ENCODE data around the gene P2RY6.
A peak's percentile ranks its signal among the peaks of the same experiment; 100 is the strongest.

Gene P2RY6

GRCh38 chr11:73287400-73288101 is 15.4 kb downstream of the P2RY6 start:
- no peak overlapping the region for H3K4me3 Mint-ChIP-seq

GRCh38 chr11:73288192-73288872 is 16.2 kb downstream of the P2RY6 start:
- Mint-ChIP-seq H3K27ac (peak overlapping the region; percentile 87), H3K9me3 (no peaks in the 10 kb centered on the region), H3K27me3 (peaks cover 5 to 6% of the 10 kb centered on the region in 2 donors), H3K4me3 (peak overlapping the region; percentile 23 to 54), H3K36me3 (no peaks in the 10 kb centered on the region), H3K4me1 (peaks cover 36 to 44% of the 10 kb centered on the region in 2 donors)
- DNase-seq (peak; percentile 43), ATAC-seq (replicated peaks) (peak; percentile 33 to 41)

More at GRCh38 chr11:73287400-73288101, 15.4 kb downstream of the P2RY6 start:
- Mint-ChIP-seq H3K4me1 (peaks cover 37 to 45% of the 10 kb centered on the region in 2 donors), H3K9me3 (no peaks in the 10 kb centered on the region), H3K36me3 (no peaks in the 10 kb centered on the region), H3K27ac (peak overlapping the region; percentile 87), H3K27me3 (peaks cover 0 to 6% of the 10 kb centered on the region in 2 donors)
- DNase-seq: no peak
- ATAC-seq (replicated peaks): no peak

GRCh38 chr11:73288873-73289707 is 17.0 kb downstream of the P2RY6 start:
- Mint-ChIP-seq H3K4me3 (peak overlapping the region; percentile 23 to 54), H3K9me3 (no peaks in the 10 kb centered on the region), H3K4me1 (peaks cover 36 to 44% of the 10 kb centered on the region in 2 donors), H3K27me3 (peaks cover 7 to 9% of the 10 kb centered on the region in 2 donors), H3K36me3 (no peaks in the 10 kb centered on the region), H3K27ac (peak overlapping the region; percentile 87)
- peak; percentile 93 for DNase-seq
- ATAC-seq (replicated peaks): peak; percentile 92

- no peak for DNase-seq
- no peak overlapping the region for H3K27ac Mint-ChIP-seq
- H3K4me1 Mint-ChIP-seq: peaks cover 40 to 48% of the 10 kb centered on the region in 2 donors
- H3K4me3 Mint-ChIP-seq: no peak overlapping the region
- ATAC-seq (replicated peaks): no peak
- peaks cover 11 to 12% of the 10 kb centered on the region in 2 donors for H3K27me3 Mint-ChIP-seq
- H3K9me3 Mint-ChIP-seq: no peaks in the 10 kb centered on the region
- H3K36me3 Mint-ChIP-seq: no peaks in the 10 kb centered on the region
Measured at GRCh38 chr11:73290536-73290935, 18.4 kb downstream of the P2RY6 start.

- DNase-seq (no peak), ATAC-seq (replicated peaks) (no peak)
- no peak overlapping the region for H3K27ac Mint-ChIP-seq
- no peaks in the 10 kb centered on the region for H3K36me3 Mint-ChIP-seq
- H3K27me3 Mint-ChIP-seq: peaks cover 11 to 12% of the 10 kb centered on the region in 2 donors
- no peak overlapping the region for H3K4me3 Mint-ChIP-seq
- H3K4me1 Mint-ChIP-seq: peaks cover 42 to 53% of the 10 kb centered on the region in 2 donors
- H3K9me3 Mint-ChIP-seq: no peaks in the 10 kb centered on the region
Measured at GRCh38 chr11:73291196-73291595, 19.1 kb downstream of the P2RY6 start.

GRCh38 chr11:73291781-73292524 is 19.8 kb downstream of the P2RY6 start:
- Mint-ChIP-seq H3K27me3 (peaks cover 11 to 16% of the 10 kb centered on the region in 2 donors), H3K4me1 (peaks cover 38 to 53% of the 10 kb centered on the region in 2 donors), H3K9me3 (no peaks in the 10 kb centered on the region), H3K27ac (peak overlapping the region; percentile 45), H3K4me3 (no peak overlapping the region), H3K36me3 (no peaks in the 10 kb centered on the region)
- DNase-seq: no peak
- no peak for ATAC-seq (replicated peaks)

GRCh38 chr11:73292525-73292894 is 20.4 kb downstream of the P2RY6 start:
- ATAC-seq (replicated peaks) (no peak), DNase-seq (no peak)
- Mint-ChIP-seq H3K36me3 (no peaks in the 10 kb centered on the region), H3K27me3 (peaks cover 12 to 19% of the 10 kb centered on the region in 2 donors), H3K27ac (no peak overlapping the region), H3K4me3 (no peak overlapping the region), H3K9me3 (no peaks in the 10 kb centered on the region), H3K4me1 (peaks cover 33 to 47% of the 10 kb centered on the region in 2 donors)

- Mint-ChIP-seq H3K27ac (no peak overlapping the region), H3K4me1 (peaks cover 25 to 38% of the 10 kb centered on the region in 2 donors), H3K4me3 (no peak overlapping the region), H3K36me3 (no peaks in the 10 kb centered on the region), H3K27me3 (peaks cover 20 to 27% of the 10 kb centered on the region in 2 donors), H3K9me3 (no peaks in the 10 kb centered on the region)
- ATAC-seq (replicated peaks): no peak
- no peak for DNase-seq
Measured at GRCh38 chr11:73293356-73293936, 21.3 kb downstream of the P2RY6 start.

GRCh38 chr11:73294604-73295003 is 22.5 kb downstream of the P2RY6 start:
- Mint-ChIP-seq H3K27me3 (peaks cover 20 to 27% of the 10 kb centered on the region in 2 donors), H3K27ac (no peak overlapping the region), H3K4me1 (peaks cover 15 to 26% of the 10 kb centered on the region in 2 donors), H3K4me3 (no peak overlapping the region), H3K9me3 (no peaks in the 10 kb centered on the region), H3K36me3 (no peaks in the 10 kb centered on the region)
- DNase-seq (no peak), ATAC-seq (replicated peaks) (no peak)

- no peak overlapping the region for H3K27ac Mint-ChIP-seq
- H3K4me1 Mint-ChIP-seq: peaks cover 10 to 18% of the 10 kb centered on the region in 2 donors
- peak; percentile 92 to 96 for ATAC-seq (replicated peaks)
Measured at GRCh38 chr11:73295241-73295995, 23.3 kb downstream of the P2RY6 start.

GRCh38 chr11:73295996-73296318 is 23.8 kb downstream of the P2RY6 start:
- Mint-ChIP-seq H3K4me3 (no peak overlapping the region), H3K27me3 (peaks cover 27 to 28% of the 10 kb centered on the region in 2 donors), H3K4me1 (peaks cover 7 to 14% of the 10 kb centered on the region in 2 donors), H3K36me3 (no peaks in the 10 kb centered on the region), H3K9me3 (no peaks in the 10 kb centered on the region), H3K27ac (no peak overlapping the region)
- DNase-seq (no peak), ATAC-seq (replicated peaks) (no peak)

More at GRCh38 chr11:73295241-73295995, 23.3 kb downstream of the P2RY6 start:
- no peaks in the 10 kb centered on the region for H3K36me3 Mint-ChIP-seq
- H3K4me3 Mint-ChIP-seq: no peak overlapping the region
- peaks cover 23 to 27% of the 10 kb centered on the region in 2 donors for H3K27me3 Mint-ChIP-seq
- DNase-seq: peak; percentile 74
- no peaks in the 10 kb centered on the region for H3K9me3 Mint-ChIP-seq

- no peak overlapping the region for H3K27ac Mint-ChIP-seq
- H3K27me3 Mint-ChIP-seq: peaks cover 27 to 28% of the 10 kb centered on the region in 2 donors
- no peak overlapping the region for H3K4me3 Mint-ChIP-seq
- no peaks in the 10 kb centered on the region for H3K9me3 Mint-ChIP-seq
- H3K4me1 Mint-ChIP-seq: peaks cover 7 to 14% of the 10 kb centered on the region in 2 donors
- H3K36me3 Mint-ChIP-seq: no peaks in the 10 kb centered on the region
- DNase-seq (no peak), ATAC-seq (replicated peaks) (no peak)
Measured at GRCh38 chr11:73296501-73297230, 24.5 kb downstream of the P2RY6 start.

Measured in stimulated activated naive B cell treated with anti-CD40 and anti-IgM and Interleukin-4, amounts not matched to agents 10 μg/mL and 1 μg/mL and 100 μg/mL, for 72 hours (primary cell).